WERI-Rb-1 (cell line): ENCODE results near the gene CCDC157.
"Not testable (repeated sequence)": the region's sequence is repeated elsewhere in the genome, so short reads cannot be mapped to it uniquely, and the experiment has no call there.

Experiments
- DNase-seq: peaks from one replicate; pipeline ENCODE4 v3.0.0-alpha.2; 2020
- H3K27ac ChIP-seq: fragments of 250-450 bp; sonication (Bioruptor Pico); 2 replicates; pipeline ENCODE4 v1.5.1; 2020; ENCODE audit warnings: mild to moderate bottlenecking, moderate library complexity
- H3K27me3 ChIP-seq: fragments of 250-450 bp; sonication (Bioruptor Pico); 2 replicates; pipeline ENCODE4 v1.5.1; 2021; ENCODE audit warnings: mild to moderate bottlenecking, low read depth, moderate library complexity; ENCODE audit not compliant: insufficient read depth, severe bottlenecking
- H3K36me3 ChIP-seq: fragments of 250-450 bp; sonication (Bioruptor Pico); 2 replicates; pipeline ENCODE4 v1.5.1; 2020; ENCODE audit warnings: mild to moderate bottlenecking, moderate library complexity
- H3K4me3 ChIP-seq: 2 replicates; pipeline ENCODE4 v1.5.1; 2011; ENCODE audit warnings: low read depth, mild to moderate bottlenecking, control low read depth, low read length
- H3K9me3 ChIP-seq: fragments of 250-450 bp; sonication (Bioruptor Pico); 2 replicates; pipeline ENCODE4 v1.5.1; 2021; ENCODE audit warnings: mild to moderate bottlenecking, moderate library complexity; ENCODE audit not compliant: severe bottlenecking
- TF ChIP-seq, protein P1 (sequence below): IDR thresholded peaks from 2 replicates; pipeline ENCODE4 v1.5.1; 2011; ENCODE audit warnings: low read depth, mild to moderate bottlenecking, control low read depth, inconsistent platforms, low read length

CCDC157 gene

DNA sequence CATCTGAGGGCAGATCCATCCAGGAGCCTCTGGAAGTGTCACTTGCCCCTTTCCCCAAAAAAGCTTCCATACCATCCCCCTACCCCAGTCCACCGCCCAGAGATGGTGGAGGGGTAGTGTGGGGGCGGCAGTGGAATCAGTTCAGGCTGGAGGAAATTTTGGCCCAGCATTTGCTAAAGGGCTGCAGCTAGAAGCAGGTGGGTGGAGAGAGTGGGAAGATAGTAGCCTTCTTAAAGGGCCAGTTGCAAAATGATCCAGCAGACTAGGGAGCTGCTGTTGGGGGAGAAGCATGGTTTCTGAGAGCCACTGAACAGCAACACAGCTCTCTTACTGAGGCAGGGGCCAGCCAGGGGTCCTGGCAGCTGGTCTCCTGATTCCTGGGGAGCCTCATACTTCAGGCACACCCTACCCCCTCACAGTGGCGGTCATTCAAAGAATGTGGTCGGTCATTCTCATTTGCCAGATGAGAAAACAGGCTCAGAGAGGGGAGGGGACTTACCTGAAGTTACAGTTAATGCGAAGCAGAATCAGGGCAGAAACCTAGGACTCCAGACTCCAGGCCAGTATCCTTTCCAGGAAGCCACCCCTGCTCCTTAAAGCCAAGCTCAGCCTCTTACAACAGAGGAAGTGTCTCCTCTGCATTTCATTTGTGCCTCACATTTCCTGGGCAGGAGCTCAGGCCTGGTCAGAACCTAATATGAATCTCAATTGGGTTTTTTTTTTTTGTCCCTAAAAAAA is 45.4 kb downstream of the CCDC157 start:
- Histone ChIP-seq H3K27ac (no peak overlapping the region), H3K36me3 (peaks cover 16% of the 10 kb centered on the region), H3K4me3 (no peak overlapping the region), H3K27me3 (no peaks in the 10 kb centered on the region), H3K9me3 (no peaks in the 10 kb centered on the region)
- TF ChIP-seq, protein P1, sequence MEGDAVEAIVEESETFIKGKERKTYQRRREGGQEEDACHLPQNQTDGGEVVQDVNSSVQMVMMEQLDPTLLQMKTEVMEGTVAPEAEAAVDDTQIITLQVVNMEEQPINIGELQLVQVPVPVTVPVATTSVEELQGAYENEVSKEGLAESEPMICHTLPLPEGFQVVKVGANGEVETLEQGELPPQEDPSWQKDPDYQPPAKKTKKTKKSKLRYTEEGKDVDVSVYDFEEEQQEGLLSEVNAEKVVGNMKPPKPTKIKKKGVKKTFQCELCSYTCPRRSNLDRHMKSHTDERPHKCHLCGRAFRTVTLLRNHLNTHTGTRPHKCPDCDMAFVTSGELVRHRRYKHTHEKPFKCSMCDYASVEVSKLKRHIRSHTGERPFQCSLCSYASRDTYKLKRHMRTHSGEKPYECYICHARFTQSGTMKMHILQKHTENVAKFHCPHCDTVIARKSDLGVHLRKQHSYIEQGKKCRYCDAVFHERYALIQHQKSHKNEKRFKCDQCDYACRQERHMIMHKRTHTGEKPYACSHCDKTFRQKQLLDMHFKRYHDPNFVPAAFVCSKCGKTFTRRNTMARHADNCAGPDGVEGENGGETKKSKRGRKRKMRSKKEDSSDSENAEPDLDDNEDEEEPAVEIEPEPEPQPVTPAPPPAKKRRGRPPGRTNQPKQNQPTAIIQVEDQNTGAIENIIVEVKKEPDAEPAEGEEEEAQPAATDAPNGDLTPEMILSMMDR: no peak
- DNase-seq: no peak

DNA sequence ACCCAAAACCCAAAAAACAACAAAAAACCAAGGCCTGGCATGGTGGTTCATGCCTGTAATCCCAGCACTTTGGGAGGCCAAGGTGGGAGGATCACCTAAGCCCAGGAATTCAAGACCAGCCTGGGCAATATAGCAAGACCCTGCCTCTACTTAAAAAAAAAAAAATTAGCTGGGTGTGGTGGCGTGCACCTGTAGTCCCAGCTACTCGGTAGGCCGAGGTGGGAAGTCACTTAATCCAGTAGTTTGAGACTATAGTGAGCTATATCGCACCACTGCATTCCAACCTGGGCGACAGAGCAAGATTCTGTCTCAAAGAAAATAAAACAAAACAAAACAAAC is 45.9 kb downstream of the CCDC157 start:
- H3K27ac ChIP-seq, H3K27me3 ChIP-seq, DNase-seq, H3K4me3 ChIP-seq, H3K9me3 ChIP-seq: not testable (repeated sequence)
- H3K36me3 ChIP-seq: peaks cover 20% of the 10 kb centered on the region

DNA sequence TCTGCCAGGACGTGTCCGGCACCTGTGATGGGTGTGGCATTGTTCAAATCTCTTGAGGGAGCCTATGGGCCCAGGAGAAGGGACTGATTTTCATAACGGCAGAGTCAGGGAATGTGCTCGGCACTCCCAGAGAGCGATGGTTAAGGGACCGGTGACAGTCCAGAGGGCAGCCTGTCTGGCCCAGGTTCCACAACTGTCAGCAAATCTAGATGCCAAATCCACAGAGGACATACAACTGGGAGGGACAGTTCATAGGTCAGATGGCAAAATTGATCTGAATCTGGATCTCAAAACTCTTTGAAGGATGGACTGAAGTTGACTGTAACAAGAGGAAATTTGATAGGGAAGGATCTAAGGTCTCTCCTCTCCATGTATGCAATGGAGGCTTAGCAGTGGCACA is 47.5 kb downstream of the CCDC157 start:
- TF ChIP-seq, protein P1: no peak
- no peak overlapping the region for H3K27ac ChIP-seq
- peaks cover 28% of the 10 kb centered on the region for H3K36me3 ChIP-seq
- DNase-seq: no peak
- no peaks in the 10 kb centered on the region for H3K9me3 ChIP-seq
- no peaks in the 10 kb centered on the region for H3K27me3 ChIP-seq
- no peak overlapping the region for H3K4me3 ChIP-seq

DNA sequence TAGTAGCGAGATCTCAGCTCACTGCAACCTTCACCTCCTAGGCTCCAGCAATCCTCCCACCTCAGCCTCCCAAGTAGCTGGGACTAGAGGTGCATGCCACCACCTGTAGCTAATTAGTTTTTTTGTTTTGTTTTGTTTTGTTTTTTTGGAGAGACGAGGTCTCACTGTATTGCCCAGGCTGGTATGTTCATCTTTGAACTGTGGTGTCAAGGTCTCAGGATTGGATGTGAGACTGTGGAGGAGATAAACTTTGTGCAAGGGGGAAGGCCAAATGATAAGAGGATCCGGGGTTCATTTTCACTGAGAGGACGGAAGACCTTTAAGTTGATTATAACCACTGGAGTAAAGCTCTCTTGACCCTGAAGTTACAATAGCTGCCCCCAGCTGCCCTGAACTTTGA is 48.9 kb downstream of the CCDC157 start:
- TF ChIP-seq, protein P1: no peak
- DNase-seq: no peak
- H3K27ac ChIP-seq: no peak overlapping the region
- H3K9me3 ChIP-seq: no peaks in the 10 kb centered on the region
- no peak overlapping the region for H3K4me3 ChIP-seq
- no peaks in the 10 kb centered on the region for H3K27me3 ChIP-seq
- peaks cover 31% of the 10 kb centered on the region for H3K36me3 ChIP-seq

DNA sequence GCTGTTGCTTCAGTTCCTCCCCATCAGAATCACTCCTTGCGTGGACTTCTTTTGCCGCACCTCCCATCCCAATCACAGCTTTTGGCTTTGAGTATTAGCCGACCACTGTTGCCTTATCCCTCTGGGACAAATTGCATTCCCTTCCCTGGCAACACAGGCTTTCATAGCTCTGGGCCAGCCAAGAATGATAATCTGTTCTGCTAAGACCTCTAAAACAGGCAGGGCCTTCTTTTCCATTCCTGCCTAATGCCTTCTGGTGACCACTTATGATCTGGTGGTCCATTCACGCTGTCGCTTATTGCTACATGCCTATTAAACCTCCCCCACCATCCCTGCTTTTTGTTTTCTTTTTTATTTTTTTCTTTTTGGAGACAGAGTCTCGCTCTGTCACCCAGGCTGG is 49.6 kb downstream of the CCDC157 start:
- TF ChIP-seq, protein P1: no peak
- H3K36me3 ChIP-seq: peaks cover 37% of the 10 kb centered on the region
- no peak for DNase-seq
- no peak overlapping the region for H3K27ac ChIP-seq
- no peak overlapping the region for H3K4me3 ChIP-seq
- H3K9me3 ChIP-seq: no peaks in the 10 kb centered on the region
- no peaks in the 10 kb centered on the region for H3K27me3 ChIP-seq

DNA sequence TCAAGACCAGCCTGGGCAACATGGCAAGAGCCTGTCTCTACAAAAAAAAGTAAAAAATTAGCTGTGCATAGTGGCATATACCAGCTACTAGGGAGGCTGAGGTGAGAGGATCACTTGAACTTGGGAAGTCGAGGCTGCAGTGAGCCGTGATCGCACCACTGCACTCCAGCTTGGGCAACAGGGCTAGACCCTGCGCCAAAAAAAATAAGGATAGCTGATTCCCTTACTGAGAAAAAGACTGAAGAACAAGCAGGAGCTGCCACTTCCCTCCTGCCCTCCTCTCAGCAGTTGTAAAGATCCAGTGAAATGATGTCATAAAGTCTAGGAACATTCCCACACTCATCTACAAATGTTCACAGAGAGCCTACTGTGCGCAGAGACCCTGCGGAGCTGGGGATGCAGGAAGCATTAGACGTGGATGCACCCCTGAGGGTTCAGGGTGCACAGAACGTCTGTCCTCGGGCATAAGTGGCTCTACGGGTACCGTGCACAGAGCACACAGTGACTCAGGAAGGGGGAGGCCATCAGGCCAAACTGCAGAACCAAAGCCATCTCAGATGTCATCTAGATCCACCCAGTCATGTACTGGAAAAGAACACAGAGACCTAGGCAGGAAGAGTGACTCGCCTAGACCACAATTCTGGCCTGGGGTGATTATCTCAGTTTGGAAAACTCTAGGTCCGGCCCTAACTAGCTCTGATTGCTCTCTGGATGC is 51.7 kb downstream of the CCDC157 start:
- TF ChIP-seq, protein P1: no peak
- no peak for DNase-seq
- Histone ChIP-seq H3K27ac (no peak overlapping the region), H3K36me3 (peaks cover 39% of the 10 kb centered on the region), H3K4me3 (no peak overlapping the region), H3K27me3 (no peaks in the 10 kb centered on the region), H3K9me3 (no peaks in the 10 kb centered on the region)
